Measurements from ENCODE around the gene TERB2. TPM values are rescaled to one million over a fixed set of nuclear protein-coding genes. Genes with fewer than 3 reads are reported as not detected.
"Not testable (repeated sequence)": the region's sequence is repeated elsewhere in the genome, so short reads cannot be mapped to it uniquely, and the experiment has no call there.

The TERB2 gene
- total and polyA plus RNA-seq, 2 donors (not counting 3 experiments of a cell fraction or from before 2014, with no cell fraction given) = not detected

DNA sequence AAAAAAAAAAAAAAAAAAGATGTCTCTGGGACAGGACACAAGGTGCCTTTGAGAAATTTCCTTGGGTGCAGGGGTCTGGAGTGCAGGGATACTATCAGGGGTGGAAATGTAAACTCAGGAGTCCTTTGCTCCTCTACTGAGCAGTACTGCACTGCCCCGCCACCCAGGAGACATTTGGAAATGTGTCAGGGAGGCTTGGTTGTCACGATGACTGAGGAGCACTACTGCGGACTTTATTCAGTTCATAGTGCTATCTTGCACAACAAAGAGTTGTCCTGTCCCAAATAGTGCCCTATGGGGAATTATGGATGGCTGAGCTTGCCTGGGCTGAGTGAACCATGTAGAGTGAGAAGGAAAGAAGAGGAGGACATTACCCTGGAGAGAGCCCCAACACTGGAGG is 69.1 kb downstream of the TERB2 start:
- H2AFZ ChIP-seq (ENCODE audit: low read depth, low read length); H3K36me3 ChIP-seq (ENCODE audit: control insufficient read depth in 2 of 2, extremely low read depth in 1 of 2, insufficient read depth in 2 of 2, low read length in 2 of 2); H3K9me1 ChIP-seq (replicated peaks; ENCODE audit: control insufficient read depth, extremely low read depth, insufficient read depth, low read length); dilution Hi-C loops (cut with MboI; ENCODE audit: extremely low pct_ligation_motif_present, low sequenced_read_pairs); H4K20me1 ChIP-seq (replicated peaks; ENCODE audit: control insufficient read depth, extremely low read depth, insufficient read depth, low read length); CTCF ChIA-PET; H3K79me2 ChIP-seq (ENCODE audit: control insufficient read depth, insufficient read depth, low read length); H3K4me3 ChIP-seq (replicated peaks in 1 of 3; ENCODE audit: insufficient read depth in 1 of 3, low read depth in 1 of 3, low read length in 3 of 3); H3K4me2 ChIP-seq (ENCODE audit: insufficient read depth, low read length); DNase-seq (ENCODE audit: low read depth, low spot score); FAIRE-seq; BruUV-seq (replicated peaks); H3K9me3 ChIP-seq (replicated peaks; ENCODE audit: control insufficient read depth, insufficient read depth, low read length); intact Hi-C loops (cut with micrococcal nuclease); H3K27me3 ChIP-seq (ENCODE audit: control insufficient read depth in 2 of 2, insufficient read depth in 2 of 2, low read length in 2 of 2); H3K27ac ChIP-seq (ENCODE audit: insufficient read depth, low read depth, low read length); H3K9ac ChIP-seq (replicated peaks; ENCODE audit: extremely low read depth, insufficient read depth, low read length): not testable (repeated sequence)
- peaks cover 25% of the 10 kb centered on the region for H3K4me1 ChIP-seq (ENCODE audit: control insufficient read depth, extremely low read depth, insufficient read depth, low read length)
- POLR2A ChIA-PET = interaction anchor here (0.7 kb wide), 1 partner anchor 10 kb away, joined by 7 read pairs; no protein-coding TSS in a partner anchor

GRCh38 chr15:45026651-45027190 is 70.2 kb downstream of the TERB2 start:
- H3K9ac ChIP-seq (replicated peaks; ENCODE audit: extremely low read depth, insufficient read depth, low read length) = no peak overlapping the region
- peak overlapping the region; percentile 71 for H3K4me2 ChIP-seq (ENCODE audit: insufficient read depth, low read length)
- H3K9me3 ChIP-seq (replicated peaks; ENCODE audit: control insufficient read depth, insufficient read depth, low read length) = no peaks in the 10 kb centered on the region
- CTCF ChIA-PET = no interaction called here
- peaks cover 4% of the 10 kb centered on the region for H3K79me2 ChIP-seq (ENCODE audit: control insufficient read depth, insufficient read depth, low read length)
- peak; percentile 44 for TF ChIP-seq GATA2 (IDR thresholded peaks at IDR 0.05; ENCODE audit: insufficient read depth, insufficient read length, low read depth, low read length)
- TF ChIP-seq, protein P1, sequence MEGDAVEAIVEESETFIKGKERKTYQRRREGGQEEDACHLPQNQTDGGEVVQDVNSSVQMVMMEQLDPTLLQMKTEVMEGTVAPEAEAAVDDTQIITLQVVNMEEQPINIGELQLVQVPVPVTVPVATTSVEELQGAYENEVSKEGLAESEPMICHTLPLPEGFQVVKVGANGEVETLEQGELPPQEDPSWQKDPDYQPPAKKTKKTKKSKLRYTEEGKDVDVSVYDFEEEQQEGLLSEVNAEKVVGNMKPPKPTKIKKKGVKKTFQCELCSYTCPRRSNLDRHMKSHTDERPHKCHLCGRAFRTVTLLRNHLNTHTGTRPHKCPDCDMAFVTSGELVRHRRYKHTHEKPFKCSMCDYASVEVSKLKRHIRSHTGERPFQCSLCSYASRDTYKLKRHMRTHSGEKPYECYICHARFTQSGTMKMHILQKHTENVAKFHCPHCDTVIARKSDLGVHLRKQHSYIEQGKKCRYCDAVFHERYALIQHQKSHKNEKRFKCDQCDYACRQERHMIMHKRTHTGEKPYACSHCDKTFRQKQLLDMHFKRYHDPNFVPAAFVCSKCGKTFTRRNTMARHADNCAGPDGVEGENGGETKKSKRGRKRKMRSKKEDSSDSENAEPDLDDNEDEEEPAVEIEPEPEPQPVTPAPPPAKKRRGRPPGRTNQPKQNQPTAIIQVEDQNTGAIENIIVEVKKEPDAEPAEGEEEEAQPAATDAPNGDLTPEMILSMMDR (IDR thresholded peaks at IDR 0.05; ENCODE audit: extremely low read depth in 1 of 2, insufficient read depth in 1 of 2, low read depth in 1 of 2, low read length in 2 of 2) = no peak
- H3K36me3 ChIP-seq (ENCODE audit: control insufficient read depth in 2 of 2, extremely low read depth in 1 of 2, insufficient read depth in 2 of 2, low read length in 2 of 2) = no peaks in the 10 kb centered on the region
- H3K9me1 ChIP-seq (replicated peaks; ENCODE audit: control insufficient read depth, extremely low read depth, insufficient read depth, low read length) = no peaks in the 10 kb centered on the region
- POLR2A ChIA-PET = no interaction called here
- DNase-seq (ENCODE audit: low read depth, low spot score) = peak; percentile 81
- H2AFZ ChIP-seq (ENCODE audit: low read depth, low read length) = peak overlapping the region; percentile 19
- dilution Hi-C loops (cut with MboI; ENCODE audit: extremely low pct_ligation_motif_present, low sequenced_read_pairs) = no loop called here
- no peaks in the 10 kb centered on the region for H4K20me1 ChIP-seq (replicated peaks; ENCODE audit: control insufficient read depth, extremely low read depth, insufficient read depth, low read length)
- peaks cover 25% of the 10 kb centered on the region for H3K4me1 ChIP-seq (ENCODE audit: control insufficient read depth, extremely low read depth, insufficient read depth, low read length)
- intact Hi-C loops (cut with micrococcal nuclease) = no loop called here
- peak; percentile 75 for FAIRE-seq
- no peak overlapping the region for H3K27ac ChIP-seq (ENCODE audit: insufficient read depth, low read depth, low read length)
- BruUV-seq (replicated peaks) = no TSS peak
- H3K27me3 ChIP-seq (ENCODE audit: control insufficient read depth in 2 of 2, insufficient read depth in 2 of 2, low read length in 2 of 2) = no peaks in the 10 kb centered on the region
- no peak overlapping the region for H3K4me3 ChIP-seq (replicated peaks in 1 of 3; ENCODE audit: insufficient read depth in 1 of 3, low read depth in 1 of 3, low read length in 3 of 3)
